Lung (tissue), 12 donors: ENCODE results near the gene SHANK1. TPM values are rescaled to one million over a fixed set of nuclear protein-coding genes. Genes with fewer than 3 reads are reported as not detected.

Experiments used
- ATAC-seq: fragments of 200-7000 bp; cut with Tn5 transposase; one replicate; pipeline ENCODE4 v1.9.1; 2020; ENCODE audit warnings: moderate number of reproducible peaks; ENCODE audit not compliant: insufficient read depth, low FRiP score
- DNase-seq, 3 donors: peaks; one replicate each; pipeline ENCODE4 v3.0.0-alpha.2; 2013 to 2017
- H3K27ac ChIP-seq, 2 donors: one replicate each; pipeline ENCODE4 v1.5.1; 2013; ENCODE audit warnings: mild to moderate bottlenecking in 2 of 2, moderate library complexity in 2 of 2, control low read depth in 1 of 2, inconsistent platforms in 1 of 2, low read depth in 1 of 2, low read length in 1 of 2
- H3K27me3 ChIP-seq, 3 donors: one replicate each; pipeline ENCODE4 v1.5.1; 2013; ENCODE audit warnings: low read length in 2 of 3; ENCODE audit not compliant: control insufficient read depth in 3 of 3, insufficient read depth in 3 of 3
- H3K36me3 ChIP-seq, 4 donors: one replicate each; pipeline ENCODE4 v1.5.1; 2013; ENCODE audit warnings: low read length in 4 of 4, mild to moderate bottlenecking in 1 of 4, moderate library complexity in 1 of 4; ENCODE audit not compliant: control insufficient read depth in 4 of 4, insufficient read depth in 4 of 4
- H3K4me1 ChIP-seq, 5 donors: one replicate each; pipeline ENCODE4 v1.5.1; 2013; ENCODE audit warnings: low read length in 5 of 5, mild to moderate bottlenecking in 2 of 5, moderate library complexity in 1 of 5; ENCODE audit not compliant: control insufficient read depth in 5 of 5, insufficient read depth in 5 of 5
- H3K4me3 ChIP-seq: one replicate; pipeline ENCODE4 v1.5.1; 2013; ENCODE audit warnings: mild to moderate bottlenecking, control low read depth, moderate library complexity
- H3K9ac ChIP-seq, 2 donors: one replicate each; pipeline ENCODE4 v1.5.1; 2013; ENCODE audit warnings: low read length in 2 of 2, control low read depth in 1 of 2; ENCODE audit not compliant: insufficient read depth in 1 of 2
- H3K9me3 ChIP-seq, 4 donors: one replicate each; pipeline ENCODE4 v1.5.1; 2013; ENCODE audit warnings: low read length in 3 of 4, mild to moderate bottlenecking in 1 of 4, moderate library complexity in 1 of 4; ENCODE audit not compliant: control insufficient read depth in 4 of 4, insufficient read depth in 3 of 4
- WGBS, 2 donors: extraction: QIAGEN DNeasy Blood & Tissue Kit; methylation state at CpG; one replicate each; pipeline ENCODE4 v1.1.7; 2013; 5-methylcytosine and 5-hydroxymethylcytosine counted together
- polyA plus RNA-seq, 2 donors: library from polyadenylated mRNA; stranded (reverse); fragments of 200-250 nt; gene quantifications; one replicate each; pipeline ENCODE4 v1.2.1, GENCODE V29; 2013
- total RNA-seq, 2 donors: library from RNA; depleted of rRNA in 1 of 2; stranded (reverse); fragments of >200 nt in 1 of 2; gene quantifications; one replicate each; pipeline ENCODE4 v1.2.1, GENCODE V29; 2014 to 2021
- TF ChIP-seq, protein P1 (sequence below): IDR thresholded peaks from 2 replicates; pipeline ENCODE4 v1.5.1; 2012; ENCODE audit warnings: mild to moderate bottlenecking; ENCODE audit errors: control extremely low read depth, extremely low read depth
- donor health status: control.
- donor health status: control.
- donor health status: Bipolar disorder and iron deficiency.
- donor health status: healthy.
- donor health status: DM: yes; HTN: yes; CAD: no.

The SHANK1 gene
- total and polyA plus RNA-seq, 4 donors: 0.15 to 1.2 (median 0.21) TPM

DNA sequence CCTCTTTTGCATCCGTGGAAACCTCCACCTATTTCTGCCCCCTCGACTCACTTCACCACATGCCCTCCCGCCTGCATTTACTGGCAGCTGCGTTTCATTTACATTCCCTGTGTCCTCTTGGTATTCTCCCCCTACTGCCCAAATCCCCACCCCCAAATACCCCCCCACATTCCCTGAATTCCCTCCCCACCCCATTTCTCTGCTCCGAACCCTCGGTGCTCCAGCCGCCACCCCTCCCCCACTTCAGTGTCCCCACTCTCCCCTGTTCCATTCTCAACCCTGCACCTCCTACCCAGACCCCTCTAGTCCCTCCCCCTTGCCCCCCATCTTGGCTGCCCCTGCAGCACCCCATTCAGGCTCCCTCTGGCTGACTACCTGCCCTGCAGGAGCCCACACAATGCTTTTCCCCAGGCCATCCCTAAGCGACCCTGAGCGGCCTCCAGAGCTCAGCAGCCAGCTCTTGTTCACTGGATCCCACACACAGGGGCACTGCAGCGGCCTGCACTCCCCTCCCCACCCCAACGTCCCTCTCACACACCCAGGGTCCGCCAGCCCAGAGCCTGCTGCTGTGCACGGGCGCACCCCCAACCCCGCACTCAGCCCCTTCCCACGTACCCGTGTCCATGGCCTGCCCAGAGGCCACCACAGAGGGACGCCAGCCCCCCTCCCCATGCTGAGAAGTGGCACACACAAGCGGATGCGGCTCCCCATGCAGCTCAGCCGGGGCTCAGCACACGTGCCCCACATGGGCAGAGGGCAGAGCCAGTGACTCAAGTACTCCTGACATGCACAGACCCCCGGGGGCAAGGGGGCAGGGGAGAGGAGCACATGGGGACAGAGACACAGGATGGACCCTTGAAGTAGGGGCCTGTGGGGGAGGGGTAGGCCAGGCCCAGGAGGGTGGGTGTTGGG is 26.3 kb downstream of the SHANK1 start:
- H3K4me3 ChIP-seq: no peak overlapping the region
- 7 to 8% methylated on average over 22 to 23 of the region's 23 CpGs for WGBS, 2 donors
- H3K27ac ChIP-seq: no peak overlapping the region
- TF ChIP-seq, protein P1, sequence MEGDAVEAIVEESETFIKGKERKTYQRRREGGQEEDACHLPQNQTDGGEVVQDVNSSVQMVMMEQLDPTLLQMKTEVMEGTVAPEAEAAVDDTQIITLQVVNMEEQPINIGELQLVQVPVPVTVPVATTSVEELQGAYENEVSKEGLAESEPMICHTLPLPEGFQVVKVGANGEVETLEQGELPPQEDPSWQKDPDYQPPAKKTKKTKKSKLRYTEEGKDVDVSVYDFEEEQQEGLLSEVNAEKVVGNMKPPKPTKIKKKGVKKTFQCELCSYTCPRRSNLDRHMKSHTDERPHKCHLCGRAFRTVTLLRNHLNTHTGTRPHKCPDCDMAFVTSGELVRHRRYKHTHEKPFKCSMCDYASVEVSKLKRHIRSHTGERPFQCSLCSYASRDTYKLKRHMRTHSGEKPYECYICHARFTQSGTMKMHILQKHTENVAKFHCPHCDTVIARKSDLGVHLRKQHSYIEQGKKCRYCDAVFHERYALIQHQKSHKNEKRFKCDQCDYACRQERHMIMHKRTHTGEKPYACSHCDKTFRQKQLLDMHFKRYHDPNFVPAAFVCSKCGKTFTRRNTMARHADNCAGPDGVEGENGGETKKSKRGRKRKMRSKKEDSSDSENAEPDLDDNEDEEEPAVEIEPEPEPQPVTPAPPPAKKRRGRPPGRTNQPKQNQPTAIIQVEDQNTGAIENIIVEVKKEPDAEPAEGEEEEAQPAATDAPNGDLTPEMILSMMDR: no peak
- ATAC-seq (no peak), DNase-seq (no peak)
- no peaks in the 10 kb centered on the region for H3K36me3 ChIP-seq
- no peaks in the 10 kb centered on the region for H3K4me1 ChIP-seq
- no peak overlapping the region for H3K9ac ChIP-seq
- H3K9me3 ChIP-seq: peaks cover 0 to 6% (median 0%) of the 10 kb centered on the region in 4 donors
- peaks cover 11 to 51% (median 15%) of the 10 kb centered on the region in 3 donors for H3K27me3 ChIP-seq

DNA sequence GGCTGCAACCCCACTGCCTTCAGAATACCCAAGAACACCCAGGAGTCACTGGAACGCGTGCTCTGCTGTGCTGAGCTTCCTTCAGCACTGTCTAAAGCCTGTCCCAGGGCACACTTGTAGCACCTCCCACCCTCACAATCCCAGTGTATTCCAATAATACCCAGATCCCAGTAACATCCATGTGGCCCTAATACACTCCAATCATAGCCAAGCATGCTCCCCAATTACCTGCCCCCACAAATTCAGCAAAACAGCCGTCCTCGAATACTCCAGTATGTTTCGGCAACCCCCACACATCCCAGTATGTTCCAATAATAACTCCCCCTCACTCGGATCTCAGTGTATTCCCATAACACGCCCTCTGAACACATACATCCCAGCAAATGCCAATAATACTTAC is 29.2 kb downstream of the SHANK1 start:
- 76 to 86% methylated on average over 7 of the region's 7 CpGs for whole genome bisulfite sequencing, 2 donors
- no peak overlapping the region for H3K27ac ChIP-seq
- no peak overlapping the region for H3K4me3 ChIP-seq
- peaks cover 0 to 2% (median 0%) of the 10 kb centered on the region in 4 donors for H3K9me3 ChIP-seq
- ATAC-seq: no peak
- no peak for DNase-seq
- H3K36me3 ChIP-seq: peaks cover 0 to 2% (median 0%) of the 10 kb centered on the region in 4 donors
- peaks cover 17 to 47% (median 22%) of the 10 kb centered on the region in 3 donors for H3K27me3 ChIP-seq
- TF ChIP-seq, protein P1: no peak
- H3K9ac ChIP-seq: no peak overlapping the region
- peaks cover 0 to 2% (median 0%) of the 10 kb centered on the region in 5 donors for H3K4me1 ChIP-seq

DNA sequence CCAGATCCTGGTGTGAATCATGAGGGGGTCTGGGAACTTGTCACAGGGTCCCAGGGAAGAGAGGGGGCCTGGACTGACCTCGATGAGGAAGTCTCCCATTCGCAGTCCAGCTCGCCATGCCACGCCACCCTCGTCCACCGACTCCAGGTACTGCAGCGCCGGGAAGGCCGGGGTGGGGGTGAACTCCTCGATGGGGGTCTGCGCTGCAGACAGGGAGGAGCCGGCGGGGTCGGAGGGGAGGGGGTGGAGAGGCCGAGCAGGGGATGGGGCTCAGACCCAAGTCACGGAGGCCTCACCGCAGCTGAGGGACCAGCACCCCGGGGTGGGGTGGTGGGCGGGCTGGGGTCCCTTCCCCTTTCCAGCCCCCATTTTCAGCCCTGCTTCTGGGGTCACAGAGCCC is 30.8 kb downstream of the SHANK1 start:
- Histone ChIP-seq H3K27ac (no peak overlapping the region), H3K36me3 (peaks cover 0 to 2% (median 0%) of the 10 kb centered on the region in 4 donors), H3K4me3 (no peak overlapping the region), H3K27me3 (peaks cover 11 to 42% (median 22%) of the 10 kb centered on the region in 3 donors), H3K9ac (no peak overlapping the region), H3K9me3 (peaks cover 0 to 5% (median 0%) of the 10 kb centered on the region in 4 donors), H3K4me1 (peaks cover 0 to 2% (median 0%) of the 10 kb centered on the region in 5 donors)
- no peak for DNase-seq
- ATAC-seq: no peak
- TF ChIP-seq, protein P1: no peak
- 59 to 79% methylated on average over 15 to 19 of the region's 19 CpGs for WGBS, 2 donors
